Skeletal muscle cell (primary cell): Measurements from ENCODE around the gene NUDT4.

Source experiments
- DNase-seq: peaks from one replicate; pipeline ENCODE4 v3.0.0-alpha.2; 2010; ENCODE audit warnings: low read depth
- H3K4me3 ChIP-seq: 2 replicates; pipeline ENCODE4 v1.5.1; 2011; ENCODE audit warnings: low read depth, mild to moderate bottlenecking, control low read depth, low read length, moderate library complexity

The NUDT4 gene

GRCh38 chr12:93377252-93378195, at the start of gene NUDT4:
Gene NUDT4 (plus strand): TSS chr12:93377925. CDS start chr12:93378323, 398 bp downstream.
- peak; percentile 81 for DNase-seq
- H3K4me3 ChIP-seq: peak within 1 kb of the TSS; percentile 96

DNA sequence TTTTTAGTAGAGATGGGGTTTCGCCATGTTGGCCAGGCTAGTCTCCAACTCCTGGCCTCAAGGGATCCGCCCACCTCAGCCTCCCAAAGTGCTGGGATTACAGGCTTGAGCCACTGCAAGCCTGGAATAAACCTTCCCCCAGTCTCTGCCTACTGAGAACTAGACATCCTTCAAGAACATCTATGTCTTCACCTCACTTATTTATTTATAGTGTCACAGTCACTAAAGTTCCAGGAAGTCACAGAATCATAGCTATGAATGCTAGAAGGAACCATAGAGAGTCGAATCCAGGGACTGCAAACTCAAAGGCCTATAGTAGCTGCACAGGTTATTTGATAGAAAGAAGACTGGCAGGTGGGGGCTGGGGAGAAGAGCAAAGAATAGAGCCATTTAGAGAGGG, 44.7 kb upstream of the NUDT4 start:
- no peak for DNase-seq
- H3K4me3 ChIP-seq: no peak overlapping the region

DNA sequence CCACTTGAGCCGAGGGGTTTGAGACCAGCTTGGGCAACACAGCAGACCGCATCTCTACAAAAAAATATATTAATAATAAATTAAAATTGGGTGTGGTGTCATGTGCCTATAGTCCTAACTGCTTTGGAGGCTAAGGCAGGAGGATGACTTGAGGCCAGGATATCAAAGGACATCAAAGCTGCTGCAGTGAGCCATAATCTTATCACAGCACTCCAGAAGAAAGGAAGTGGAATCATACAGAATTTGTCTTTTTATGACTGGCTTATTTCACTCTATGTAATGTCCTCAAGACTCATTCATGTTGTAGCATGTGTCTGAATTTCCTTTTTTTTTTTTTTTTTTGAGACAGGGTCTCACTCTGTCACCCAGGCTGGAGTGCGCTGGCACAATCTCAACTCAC, 43.9 kb upstream of the NUDT4 start:
- no peak for DNase-seq
- no peak overlapping the region for H3K4me3 ChIP-seq

- no peak for DNase-seq
- H3K4me3 ChIP-seq: no peak overlapping the region
Observed at GRCh38 chr12:93335603-93336162, 42.0 kb upstream of the NUDT4 start.

- no peak overlapping the region for H3K4me3 ChIP-seq
- peak; percentile 79 for DNase-seq
Observed at GRCh38 chr12:93336291-93336741, 41.4 kb upstream of the NUDT4 start.

- DNase-seq: no peak
- no peak overlapping the region for H3K4me3 ChIP-seq
Observed at GRCh38 chr12:93338598-93338997, 39.1 kb upstream of the NUDT4 start.

- H3K4me3 ChIP-seq: no peak overlapping the region
- no peak for DNase-seq
Observed at GRCh38 chr12:93339695-93340094, 38.0 kb upstream of the NUDT4 start.

- DNase-seq: no peak
- H3K4me3 ChIP-seq: no peak overlapping the region
Observed at GRCh38 chr12:93341409-93342049, 36.2 kb upstream of the NUDT4 start.

- no peak for DNase-seq
- H3K4me3 ChIP-seq: no peak overlapping the region
Observed at GRCh38 chr12:93347054-93347785, 30.5 kb upstream of the NUDT4 start.

GRCh38 chr12:93348575-93349435, 28.9 kb upstream of the NUDT4 start:
- no peak overlapping the region for H3K4me3 ChIP-seq
- DNase-seq: no peak

GRCh38 chr12:93351726-93352125, 26.0 kb upstream of the NUDT4 start:
- DNase-seq: no peak
- no peak overlapping the region for H3K4me3 ChIP-seq

DNA sequence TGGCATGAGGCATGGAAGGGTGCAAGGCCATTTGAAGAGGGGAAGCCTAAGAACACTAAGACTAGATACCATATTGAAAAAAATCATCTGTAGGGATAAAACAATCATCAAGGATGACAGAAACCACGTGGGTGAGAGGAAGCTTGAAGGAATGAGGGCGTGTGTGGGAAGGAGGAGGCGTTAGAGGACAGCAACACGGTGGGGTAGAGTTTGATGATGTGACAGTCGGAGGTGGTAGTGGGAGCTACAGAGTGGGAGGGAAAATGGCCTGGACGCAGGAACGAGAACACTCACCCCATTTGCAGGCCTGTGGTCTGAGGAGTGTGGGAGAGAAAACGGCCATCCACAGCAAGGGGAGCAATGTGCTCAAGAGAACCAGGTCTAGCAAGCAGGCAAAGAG, 25.4 kb upstream of the NUDT4 start:
- no peak overlapping the region for H3K4me3 ChIP-seq
- DNase-seq: no peak

DNA sequence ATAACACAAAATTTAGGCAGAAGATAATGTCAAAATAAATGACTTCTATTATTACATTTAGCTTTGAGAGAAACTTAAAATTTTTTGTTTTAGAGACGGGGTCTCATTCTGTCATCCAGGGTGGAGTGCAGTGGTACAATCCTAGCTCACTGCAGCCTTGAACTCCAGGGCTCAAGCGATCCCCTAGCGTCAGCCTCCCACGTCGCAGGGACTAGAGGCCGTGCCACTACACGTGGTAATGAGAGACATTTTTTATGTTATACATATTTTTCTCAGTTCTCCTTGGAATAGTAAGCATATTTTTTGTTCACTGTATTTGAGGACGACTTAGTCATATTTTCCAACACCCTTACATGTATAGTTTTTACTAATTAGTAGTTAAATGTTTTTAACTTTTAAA, 21.5 kb upstream of the NUDT4 start:
- H3K4me3 ChIP-seq: no peak overlapping the region
- DNase-seq: no peak

GRCh38 chr12:93358058-93358457, 19.7 kb upstream of the NUDT4 start:
- no peak for DNase-seq
- no peak overlapping the region for H3K4me3 ChIP-seq

- no peak for DNase-seq
- no peak overlapping the region for H3K4me3 ChIP-seq
Observed at GRCh38 chr12:93358821-93359220, 18.9 kb upstream of the NUDT4 start.

GRCh38 chr12:93360688-93361087, 17.0 kb upstream of the NUDT4 start:
- H3K4me3 ChIP-seq: no peak overlapping the region
- no peak for DNase-seq

- H3K4me3 ChIP-seq: no peak overlapping the region
- DNase-seq: no peak
Observed at GRCh38 chr12:93361151-93361919, 16.4 kb upstream of the NUDT4 start.

GRCh38 chr12:93363841-93364297, 13.9 kb upstream of the NUDT4 start:
- H3K4me3 ChIP-seq: no peak overlapping the region
- DNase-seq: no peak
